ENCODE data around the gene ZNF879. TPM values are rescaled to one million over a fixed set of nuclear protein-coding genes. Genes with fewer than 3 reads are reported as not detected.

Gene ZNF879
- total RNA-seq, 1 experiment from 2014 or later = not detected

DNA sequence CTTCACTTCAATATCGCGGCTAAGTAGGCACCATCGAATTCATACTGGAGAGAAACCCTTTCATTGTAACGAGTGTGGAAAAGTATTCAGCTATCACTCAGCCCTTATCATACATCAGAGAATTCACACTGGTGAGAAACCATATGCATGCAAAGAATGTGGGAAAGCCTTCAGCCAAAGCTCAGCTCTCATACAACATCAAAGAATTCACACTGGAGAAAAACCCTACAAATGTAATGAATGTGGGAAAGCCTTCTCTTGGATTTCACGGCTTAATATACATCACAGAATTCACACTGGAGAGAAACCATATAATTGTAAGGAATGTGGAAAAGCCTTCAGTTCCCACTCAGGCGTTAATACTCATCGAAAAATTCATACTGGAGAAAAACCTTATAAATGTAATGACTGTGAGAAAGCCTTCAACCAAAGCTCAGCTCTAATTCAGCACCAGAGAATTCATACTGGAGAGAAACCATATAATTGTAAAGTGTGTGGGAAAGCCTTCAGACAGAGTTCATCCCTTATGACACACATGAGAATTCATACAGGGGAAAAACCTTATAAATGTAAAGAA is 9.5 kb downstream of the ZNF879 start:
- no peaks in the 10 kb centered on the region for H3K36me3 ChIP-seq (ENCODE audit: control insufficient read depth in 1 of 2, insufficient read depth in 2 of 2, low read length in 2 of 2)
- intact Hi-C loops (cut with micrococcal nuclease) = no loop called here
- peaks cover 17 to 29% of the 10 kb centered on the region in 2 experiments; a peak in 2 of 4 replicates for H3K9me3 ChIP-seq (ENCODE audit: control insufficient read depth in 1 of 2, insufficient read depth in 1 of 2, low read depth in 1 of 2, low read length in 2 of 2)
- H3K27me3 ChIP-seq (ENCODE audit: insufficient read depth, low read length) = no peaks in the 10 kb centered on the region
- TF ChIP-seq EGR1 (IDR thresholded peaks at IDR 0.05; ENCODE audit: low read depth) (no peak), REST (IDR thresholded peaks at IDR 0.05; ENCODE audit: low read depth) (no peak), SRF (IDR thresholded peaks at IDR 0.05; ENCODE audit: low read depth) (no peak), CBX3 (IDR thresholded peaks at IDR 0.05; ENCODE audit: low read depth) (no peak), JUND (IDR thresholded peaks at IDR 0.05) (no peak), CEBPB (IDR thresholded peaks at IDR 0.05; ENCODE audit: low read depth) (no peak), POLR2AphosphoS5 (IDR thresholded peaks at IDR 0.05; ENCODE audit: low read depth, low read length) (no peak), RAD21 (IDR thresholded peaks at IDR 0.05; ENCODE audit: low read depth) (no peak), MAX (IDR thresholded peaks at IDR 0.05) (no peak), SP1 (IDR thresholded peaks at IDR 0.05; ENCODE audit: low read depth) (no peak), EZH2phosphoT487 (IDR thresholded peaks at IDR 0.05; ENCODE audit: borderline replicate concordance) (no peak), ELF1 (IDR thresholded peaks at IDR 0.05; ENCODE audit: borderline replicate concordance, low read depth) (no peak), ATF3 (IDR thresholded peaks at IDR 0.05) (no peak), POLR2A (IDR thresholded peaks at IDR 0.05; ENCODE audit: borderline replicate concordance, extremely low read depth, insufficient read depth, insufficient read length) (no peak), YY1 (IDR thresholded peaks at IDR 0.05; ENCODE audit: extremely low read depth, insufficient replicate concordance, low read depth, low read length) (no peak), SIN3A (IDR thresholded peaks at IDR 0.05; ENCODE audit: low read depth) (no peak)
- TF ChIP-seq, protein P1, sequence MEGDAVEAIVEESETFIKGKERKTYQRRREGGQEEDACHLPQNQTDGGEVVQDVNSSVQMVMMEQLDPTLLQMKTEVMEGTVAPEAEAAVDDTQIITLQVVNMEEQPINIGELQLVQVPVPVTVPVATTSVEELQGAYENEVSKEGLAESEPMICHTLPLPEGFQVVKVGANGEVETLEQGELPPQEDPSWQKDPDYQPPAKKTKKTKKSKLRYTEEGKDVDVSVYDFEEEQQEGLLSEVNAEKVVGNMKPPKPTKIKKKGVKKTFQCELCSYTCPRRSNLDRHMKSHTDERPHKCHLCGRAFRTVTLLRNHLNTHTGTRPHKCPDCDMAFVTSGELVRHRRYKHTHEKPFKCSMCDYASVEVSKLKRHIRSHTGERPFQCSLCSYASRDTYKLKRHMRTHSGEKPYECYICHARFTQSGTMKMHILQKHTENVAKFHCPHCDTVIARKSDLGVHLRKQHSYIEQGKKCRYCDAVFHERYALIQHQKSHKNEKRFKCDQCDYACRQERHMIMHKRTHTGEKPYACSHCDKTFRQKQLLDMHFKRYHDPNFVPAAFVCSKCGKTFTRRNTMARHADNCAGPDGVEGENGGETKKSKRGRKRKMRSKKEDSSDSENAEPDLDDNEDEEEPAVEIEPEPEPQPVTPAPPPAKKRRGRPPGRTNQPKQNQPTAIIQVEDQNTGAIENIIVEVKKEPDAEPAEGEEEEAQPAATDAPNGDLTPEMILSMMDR (IDR thresholded peaks at IDR 0.05 in 2 of 3, conservative IDR thresholded peaks at IDR 0.05 in 1 of 3; ENCODE audit: borderline replicate concordance in 1 of 3, insufficient read depth in 1 of 3, low read depth in 2 of 3, low read length in 2 of 3) = no peak
- H3K4me1 ChIP-seq (ENCODE audit: control insufficient read depth in 1 of 2, insufficient read depth in 2 of 2, low read length in 2 of 2) = no peaks in the 10 kb centered on the region
- H3K79me2 ChIP-seq (ENCODE audit: insufficient read depth, low read length) = no peaks in the 10 kb centered on the region
- no peak overlapping the region for H3K27ac ChIP-seq (ENCODE audit: low read depth, low read length)
- H3K4me2 ChIP-seq (ENCODE audit: low read length) = no peak overlapping the region
- ChIA-PET POLR2A (interaction anchor here (0.6 kb wide), 1 partner anchor 124 kb away, joined by 3 read pairs; no protein-coding TSS in a partner anchor), CTCF (no interaction called here), RAD21 (ENCODE audit: low non-redundant PET in 1 of 2, low total read pairs in 2 of 2, uncharacterized antibody in 2 of 2, unreplicated experiment in 2 of 2) (no interaction called here)
- H2AFZ ChIP-seq (ENCODE audit: low read depth, low read length, poor library complexity, severe bottlenecking) = no peak overlapping the region
- DNase-seq (ENCODE audit: low read depth, low spot score) (no peak), ATAC-seq (no peak)
- H4K20me1 ChIP-seq (ENCODE audit: insufficient read depth) = no peaks in the 10 kb centered on the region
- no peak overlapping the region for H3K4me3 ChIP-seq (replicated peaks in 1 of 2; ENCODE audit: low read depth in 1 of 2, low read length in 2 of 2)
- H3K9ac ChIP-seq (ENCODE audit: low read length) = no peak overlapping the region
- BruUV-seq (replicated peaks) = no TSS peak
- H3K9me2 ChIP-seq (ENCODE audit: insufficient read depth) = no peaks in the 10 kb centered on the region
